ENCODE data around the gene PNLDC1.
"Not testable (repeated sequence)": the region's sequence is repeated elsewhere in the genome, so short reads cannot be mapped to it uniquely, and the experiment has no call there.

Gene PNLDC1

GRCh38 chr6:159821726-159822125, 21.6 kb downstream of the PNLDC1 start:
- DNase-seq = no peak

GRCh38 chr6:159823953-159824352, 23.9 kb downstream of the PNLDC1 start:
- no peak for DNase-seq

DNA sequence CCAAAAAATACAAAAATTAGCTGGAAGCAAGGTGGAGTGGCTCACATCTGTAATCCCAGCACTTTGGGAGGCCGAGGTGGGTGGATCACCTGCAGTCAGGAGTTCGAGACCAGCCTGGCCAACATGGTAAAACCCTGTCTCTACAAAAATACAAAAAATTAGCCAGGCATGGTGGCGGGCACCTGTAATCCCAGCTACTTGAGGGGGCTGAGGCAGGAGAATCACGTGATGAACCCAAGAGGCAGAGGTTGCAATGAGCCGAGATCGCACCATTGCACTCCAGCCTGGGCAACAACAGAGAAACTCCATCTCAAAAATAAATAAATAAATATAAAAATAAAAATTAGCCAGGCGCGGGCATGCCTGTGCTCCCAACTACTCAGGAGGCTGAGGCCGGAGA, 24.6 kb downstream of the PNLDC1 start:
- not testable (repeated sequence) for DNase-seq

GRCh38 chr6:159826004-159826403, 25.9 kb downstream of the PNLDC1 start:
- DNase-seq = no peak

DNA sequence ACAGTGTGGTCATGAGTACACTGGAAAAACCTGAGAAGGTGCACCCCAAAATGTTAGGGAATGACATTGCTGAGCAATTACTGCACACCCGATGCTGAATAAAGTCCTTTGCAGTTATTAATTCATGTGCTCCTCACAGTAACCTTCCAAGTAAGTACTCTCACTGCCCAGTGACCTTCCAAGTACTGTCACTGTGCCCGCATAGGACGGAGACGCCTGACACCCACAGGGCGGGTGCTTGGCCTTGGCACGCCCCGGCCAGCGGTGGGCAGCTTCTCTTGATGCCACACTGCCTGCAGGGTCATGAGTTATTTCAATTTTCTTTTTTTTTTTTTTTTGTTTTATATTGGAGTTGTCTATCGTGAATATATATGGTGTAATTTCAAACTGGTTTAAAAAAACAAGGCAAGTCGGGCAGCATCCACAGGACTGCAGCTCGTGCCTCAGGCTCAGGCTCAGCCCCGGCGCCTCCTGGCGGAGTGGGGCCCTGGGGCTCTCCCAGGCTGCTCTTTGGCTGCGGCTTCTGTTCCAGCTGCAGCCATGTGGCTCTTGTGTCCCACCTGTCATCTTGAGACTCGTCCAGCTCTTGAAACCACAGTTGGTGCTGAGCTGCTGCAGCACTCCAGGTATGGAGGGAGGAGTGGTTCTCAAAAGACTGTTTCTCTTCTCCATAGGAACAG, 27.0 kb downstream of the PNLDC1 start:
- DNase-seq = peak; percentile 37

DNA sequence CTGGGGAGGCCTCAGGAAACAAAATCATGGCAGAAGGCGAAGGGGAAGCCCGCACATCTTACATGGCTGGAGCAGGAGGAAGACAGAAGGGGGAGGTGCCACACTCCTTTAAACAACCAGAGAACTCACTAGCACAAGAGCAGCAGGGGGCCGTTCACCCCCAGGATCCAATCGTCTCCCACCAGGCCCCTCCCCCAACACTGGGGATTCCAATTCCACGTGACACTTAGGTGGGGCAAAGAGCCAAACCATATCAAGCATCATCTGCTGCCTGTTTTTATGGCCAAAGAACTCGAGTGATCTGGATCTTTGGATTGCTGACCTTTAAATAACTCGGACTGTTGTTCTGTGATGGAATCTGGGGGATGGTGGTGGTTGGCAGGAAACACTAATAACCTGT, 28.0 kb downstream of the PNLDC1 start:
- peak; percentile 17 for DNase-seq

GRCh38 chr6:159829526-159829925, 29.4 kb downstream of the PNLDC1 start:
- DNase-seq = no peak

GRCh38 chr6:159830501-159831372, 30.7 kb downstream of the PNLDC1 start:
- DNase-seq = no peak

- peak; percentile 53 for DNase-seq
Measured at GRCh38 chr6:159831373-159831679, 31.2 kb downstream of the PNLDC1 start.

DNA sequence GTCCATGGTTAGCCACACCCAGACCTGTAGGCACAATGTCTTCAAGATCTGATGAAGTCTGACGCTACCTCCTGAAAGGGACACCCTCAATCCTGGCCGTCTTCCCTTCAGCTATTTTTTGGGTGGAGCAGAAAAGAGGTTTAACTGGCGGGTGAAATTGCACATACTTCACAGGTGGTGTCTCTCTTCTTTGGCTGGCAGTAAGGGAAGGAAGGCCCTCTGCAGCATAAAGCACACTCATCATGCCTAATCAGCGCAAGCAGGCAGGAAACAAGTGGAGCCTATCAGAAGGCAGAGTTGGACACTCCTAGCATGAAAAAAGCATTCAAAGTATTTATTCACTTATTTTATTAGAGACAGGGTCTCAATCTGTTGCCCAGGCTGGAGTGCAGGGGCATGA, 32.9 kb downstream of the PNLDC1 start:
- DNase-seq = no peak

- DNase-seq = no peak
Measured at GRCh38 chr6:159833556-159833955, 33.5 kb downstream of the PNLDC1 start.

DNA sequence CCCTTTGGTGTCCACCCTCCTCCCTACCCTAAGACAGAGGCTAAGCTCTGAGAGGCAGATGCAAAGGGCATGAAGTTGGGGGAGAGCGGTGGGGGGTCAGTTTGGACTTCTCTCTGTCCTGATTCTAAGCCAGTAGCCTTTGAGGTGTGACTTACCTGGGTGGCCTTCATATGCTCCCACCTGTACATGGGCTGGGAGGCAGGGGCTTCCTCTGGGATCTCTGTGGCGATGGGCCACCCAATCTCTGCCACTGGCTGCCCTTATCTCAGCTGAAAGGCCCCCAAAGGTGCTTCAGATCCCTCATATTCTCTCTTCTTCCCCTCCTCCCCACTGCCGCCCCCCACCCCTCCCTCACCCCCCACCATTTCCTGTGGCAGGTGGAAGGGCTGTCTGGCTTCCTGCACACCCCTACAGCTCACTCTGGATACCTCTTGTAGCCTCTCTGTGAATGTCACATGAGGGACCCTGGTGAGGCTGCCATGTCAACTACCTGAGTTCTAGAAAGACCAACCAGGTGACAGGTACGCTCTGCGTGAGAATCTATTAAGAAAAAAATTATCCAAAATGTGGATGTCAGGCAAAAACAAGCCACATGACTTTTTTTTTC, 34.0 kb downstream of the PNLDC1 start:
- DNase-seq = no peak

DNA sequence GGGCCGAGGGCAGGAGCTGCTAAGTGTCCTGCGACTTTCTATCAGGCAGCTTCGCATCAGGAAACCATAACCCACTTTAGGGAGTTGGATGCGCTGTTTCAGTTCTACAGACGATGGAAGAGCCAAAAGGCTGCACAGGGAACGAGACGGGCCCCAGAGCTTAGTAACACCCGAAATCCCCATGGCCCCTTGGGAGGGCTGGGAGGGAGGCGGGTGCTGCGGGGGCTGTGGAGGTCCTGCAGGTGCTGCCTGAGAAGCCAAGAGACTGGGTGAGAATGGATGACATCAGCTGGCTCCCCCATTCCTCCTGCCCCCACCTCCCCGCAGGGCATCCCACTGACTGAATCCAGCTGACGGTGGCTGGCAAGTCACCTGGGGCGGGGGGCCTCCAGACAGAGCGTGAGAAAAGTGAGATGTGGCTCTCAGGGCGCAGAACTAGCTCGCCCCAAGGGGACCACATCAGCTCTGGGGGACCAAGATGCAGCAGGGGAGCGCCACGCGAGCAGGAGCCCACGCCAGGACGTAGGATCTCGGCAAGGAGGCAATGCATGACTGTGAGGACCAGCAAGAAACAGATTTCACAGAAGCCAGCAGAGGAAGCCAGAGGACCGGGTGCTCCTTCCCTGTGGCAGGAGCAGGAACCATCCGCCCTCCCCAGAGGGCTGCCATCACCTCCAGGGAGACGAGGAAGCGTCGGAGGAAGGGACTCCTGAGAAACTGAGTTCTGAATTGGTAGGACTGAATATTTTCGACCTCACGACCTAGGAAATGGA, 36.8 kb downstream of the PNLDC1 start:
- no peak for DNase-seq

- no peak for DNase-seq
Measured at GRCh38 chr6:159837511-159837910, 37.4 kb downstream of the PNLDC1 start.

- DNase-seq = no peak
Measured at GRCh38 chr6:159838020-159838744, 38.1 kb downstream of the PNLDC1 start.

- no peak for DNase-seq
Measured at GRCh38 chr6:159842035-159842434, 42.0 kb downstream of the PNLDC1 start.

- peak; percentile 97 for DNase-seq
Measured at GRCh38 chr6:159844737-159845645, 44.9 kb downstream of the PNLDC1 start.

DNA sequence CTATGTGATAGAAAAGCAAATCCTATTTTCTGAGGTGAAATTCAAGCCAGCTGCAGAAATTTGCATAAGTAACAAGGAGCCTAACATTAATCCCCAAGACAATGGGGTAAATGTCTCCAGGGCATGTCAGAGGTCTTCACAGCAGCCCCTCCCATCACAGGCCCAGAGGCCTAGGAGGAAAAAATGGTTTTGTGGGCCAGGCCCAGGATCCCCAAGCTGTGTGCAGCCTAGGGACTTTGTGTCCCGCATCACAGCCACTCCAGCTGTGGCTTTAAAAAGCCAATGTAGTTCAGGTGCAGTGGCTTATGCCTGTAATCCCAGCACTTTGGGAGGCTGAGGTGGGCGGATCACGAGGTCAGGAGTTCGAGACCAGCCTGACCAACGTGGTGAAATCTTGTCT, 48.5 kb downstream of the PNLDC1 start:
- DNase-seq = not testable (repeated sequence)

- DNase-seq = not testable (repeated sequence)
Measured at GRCh38 chr6:159849851-159850250, 49.8 kb downstream of the PNLDC1 start.

DNA sequence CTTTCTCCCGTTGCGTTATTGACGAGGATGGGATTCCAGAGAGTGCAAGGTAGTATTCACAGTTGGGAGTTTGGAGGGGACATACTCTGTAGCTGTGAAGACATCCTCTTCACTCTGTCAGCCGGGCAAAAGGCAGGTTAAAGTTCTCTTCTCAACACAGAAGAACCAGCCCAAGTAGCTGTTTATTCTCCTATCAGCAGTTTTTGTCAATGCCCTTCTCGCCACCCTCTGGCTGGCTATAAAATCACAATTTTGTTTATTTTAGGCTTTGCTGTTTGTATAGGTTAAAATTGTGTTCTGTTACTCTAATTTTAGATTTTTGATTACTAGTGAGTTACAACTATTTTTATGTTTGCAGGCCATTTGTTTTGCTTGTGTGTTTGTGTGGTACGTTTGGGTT, 52.8 kb downstream of the PNLDC1 start:
- DNase-seq = no peak

DNA sequence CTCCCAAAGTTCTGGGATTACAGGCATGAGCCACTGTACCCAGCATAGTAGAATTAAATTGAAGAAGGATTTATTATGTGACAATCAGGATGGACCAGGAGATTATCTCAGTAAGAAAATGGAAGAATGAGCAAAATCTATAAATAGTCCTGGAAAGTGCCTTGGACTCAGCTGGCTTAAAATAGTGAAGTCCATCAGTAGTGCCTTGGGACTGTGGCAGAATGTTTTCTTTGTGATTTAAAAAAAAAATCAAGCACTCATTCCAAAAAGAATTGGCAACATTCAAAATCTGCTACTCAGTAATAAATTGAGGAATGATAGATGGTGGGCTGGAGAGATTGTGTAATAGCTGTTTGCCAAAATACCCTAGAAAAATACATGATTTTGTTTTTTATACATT, 53.7 kb downstream of the PNLDC1 start:
- no peak for DNase-seq

Data from NCI-H2029 treated with DMSO at 0.1 percent for 48 hours (cell line).